Fibroblast of pulmonary artery (primary cell): ENCODE measurements around the gene CAMK2N1.
"Not testable (repeated sequence)": the region's sequence is repeated elsewhere in the genome, so short reads cannot be mapped to it uniquely, and the experiment has no call there.

Experiments used
- DNase-seq: peaks from one replicate; pipeline ENCODE4 v3.0.0-alpha.2; 2010; ENCODE audit warnings: low read depth
- H3K4me3 ChIP-seq: replicated peaks from 2 replicates; pipeline ENCODE4 v1.5.1; 2011; ENCODE audit warnings: low read depth, mild to moderate bottlenecking, control low read depth, low read length, moderate library complexity
- TF ChIP-seq, protein P1 (sequence below): IDR thresholded peaks from 2 replicates; pipeline ENCODE4 v1.5.1; 2011; ENCODE audit warnings: mild to moderate bottlenecking, control low read depth, low read length, inconsistent platforms; ENCODE audit errors: missing control alignments

Gene CAMK2N1

GRCh38 chr1:20526267-20526666, 40.3 kb upstream of the CAMK2N1 start:
- DNase-seq = no peak
- TF ChIP-seq, protein P1, sequence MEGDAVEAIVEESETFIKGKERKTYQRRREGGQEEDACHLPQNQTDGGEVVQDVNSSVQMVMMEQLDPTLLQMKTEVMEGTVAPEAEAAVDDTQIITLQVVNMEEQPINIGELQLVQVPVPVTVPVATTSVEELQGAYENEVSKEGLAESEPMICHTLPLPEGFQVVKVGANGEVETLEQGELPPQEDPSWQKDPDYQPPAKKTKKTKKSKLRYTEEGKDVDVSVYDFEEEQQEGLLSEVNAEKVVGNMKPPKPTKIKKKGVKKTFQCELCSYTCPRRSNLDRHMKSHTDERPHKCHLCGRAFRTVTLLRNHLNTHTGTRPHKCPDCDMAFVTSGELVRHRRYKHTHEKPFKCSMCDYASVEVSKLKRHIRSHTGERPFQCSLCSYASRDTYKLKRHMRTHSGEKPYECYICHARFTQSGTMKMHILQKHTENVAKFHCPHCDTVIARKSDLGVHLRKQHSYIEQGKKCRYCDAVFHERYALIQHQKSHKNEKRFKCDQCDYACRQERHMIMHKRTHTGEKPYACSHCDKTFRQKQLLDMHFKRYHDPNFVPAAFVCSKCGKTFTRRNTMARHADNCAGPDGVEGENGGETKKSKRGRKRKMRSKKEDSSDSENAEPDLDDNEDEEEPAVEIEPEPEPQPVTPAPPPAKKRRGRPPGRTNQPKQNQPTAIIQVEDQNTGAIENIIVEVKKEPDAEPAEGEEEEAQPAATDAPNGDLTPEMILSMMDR = no peak

DNA sequence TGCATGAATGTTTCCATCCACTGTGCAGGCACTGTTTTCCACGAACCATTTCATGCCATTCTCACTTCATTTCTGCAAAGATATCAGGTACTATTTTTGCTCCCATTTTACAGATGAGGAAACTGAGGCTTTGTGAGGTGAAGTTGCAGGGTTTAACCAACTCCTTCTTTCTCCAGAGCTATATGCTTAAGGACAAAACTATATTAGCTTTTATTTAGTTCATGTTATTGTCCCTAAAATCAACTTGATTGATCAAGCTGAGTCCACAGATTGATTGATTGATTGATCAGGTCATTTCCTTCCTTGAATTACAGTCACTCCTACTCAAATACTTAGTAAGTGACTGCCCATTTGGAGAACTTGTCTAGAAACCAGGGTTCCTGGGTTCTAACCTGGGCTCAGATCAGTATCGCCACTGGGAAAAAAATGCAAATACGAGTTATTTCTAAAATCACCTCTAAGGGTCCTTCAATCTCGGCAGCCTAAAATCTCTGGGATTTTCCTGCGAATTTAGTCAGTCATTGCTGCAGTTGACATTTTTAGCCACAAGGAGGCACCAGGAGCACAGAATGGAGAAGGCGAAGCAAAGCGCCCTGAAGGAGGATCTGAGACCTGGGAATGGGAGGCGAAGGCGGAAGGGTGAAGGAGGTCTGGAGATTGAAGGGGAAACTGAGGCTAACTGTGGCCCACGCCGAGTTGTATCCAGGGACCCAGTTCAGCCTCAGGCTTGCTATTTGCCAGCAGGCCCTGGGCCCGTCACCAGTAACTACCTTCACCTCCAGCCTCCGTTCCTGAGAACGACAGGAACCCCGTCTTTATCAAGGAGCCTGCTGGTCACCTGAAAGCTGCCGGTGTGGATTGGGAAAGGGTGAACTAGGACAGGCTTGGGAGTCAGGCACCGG, 36.2 kb upstream of the CAMK2N1 start:
- TF ChIP-seq, protein P1 = peak; percentile 93
- H3K4me3 ChIP-seq = peak overlapping the region; percentile 17
- peak; percentile 85 for DNase-seq

More at GRCh38 chr1:20526267-20526666, 40.3 kb upstream of the CAMK2N1 start:
- no peak overlapping the region for H3K4me3 ChIP-seq

DNA sequence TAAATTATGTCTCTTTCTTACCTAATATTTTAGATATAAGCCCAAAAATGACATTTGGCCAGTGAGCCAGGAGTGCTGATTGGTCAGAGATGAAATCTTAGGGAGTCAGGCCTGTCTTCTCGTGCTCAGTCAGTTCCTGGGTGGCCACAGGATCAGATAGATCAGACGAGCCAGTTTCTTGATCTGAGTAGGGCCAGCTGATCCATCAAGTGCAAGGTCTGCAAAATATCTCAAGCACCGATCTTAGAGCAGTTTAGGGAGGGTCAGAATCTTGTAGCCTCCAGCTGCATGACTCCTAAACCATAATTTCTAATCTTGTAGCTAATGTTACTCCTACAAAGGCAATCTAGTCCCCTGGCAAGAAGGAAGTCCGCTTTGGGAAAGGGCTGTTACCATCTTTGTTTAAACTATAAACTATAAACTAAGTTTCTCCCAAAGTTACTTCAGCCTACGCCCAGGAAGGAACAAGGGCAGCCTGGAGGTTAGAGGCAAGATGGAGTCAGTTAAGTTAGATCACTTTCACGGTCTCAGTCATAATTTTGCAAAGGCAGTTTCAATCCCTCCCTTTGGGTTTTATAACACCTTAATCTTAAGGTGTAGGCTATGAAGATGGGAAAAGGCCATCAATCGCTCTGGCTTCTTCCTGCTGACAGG, 33.7 kb upstream of the CAMK2N1 start:
- DNase-seq, H3K4me3 ChIP-seq: not testable (repeated sequence)

DNA sequence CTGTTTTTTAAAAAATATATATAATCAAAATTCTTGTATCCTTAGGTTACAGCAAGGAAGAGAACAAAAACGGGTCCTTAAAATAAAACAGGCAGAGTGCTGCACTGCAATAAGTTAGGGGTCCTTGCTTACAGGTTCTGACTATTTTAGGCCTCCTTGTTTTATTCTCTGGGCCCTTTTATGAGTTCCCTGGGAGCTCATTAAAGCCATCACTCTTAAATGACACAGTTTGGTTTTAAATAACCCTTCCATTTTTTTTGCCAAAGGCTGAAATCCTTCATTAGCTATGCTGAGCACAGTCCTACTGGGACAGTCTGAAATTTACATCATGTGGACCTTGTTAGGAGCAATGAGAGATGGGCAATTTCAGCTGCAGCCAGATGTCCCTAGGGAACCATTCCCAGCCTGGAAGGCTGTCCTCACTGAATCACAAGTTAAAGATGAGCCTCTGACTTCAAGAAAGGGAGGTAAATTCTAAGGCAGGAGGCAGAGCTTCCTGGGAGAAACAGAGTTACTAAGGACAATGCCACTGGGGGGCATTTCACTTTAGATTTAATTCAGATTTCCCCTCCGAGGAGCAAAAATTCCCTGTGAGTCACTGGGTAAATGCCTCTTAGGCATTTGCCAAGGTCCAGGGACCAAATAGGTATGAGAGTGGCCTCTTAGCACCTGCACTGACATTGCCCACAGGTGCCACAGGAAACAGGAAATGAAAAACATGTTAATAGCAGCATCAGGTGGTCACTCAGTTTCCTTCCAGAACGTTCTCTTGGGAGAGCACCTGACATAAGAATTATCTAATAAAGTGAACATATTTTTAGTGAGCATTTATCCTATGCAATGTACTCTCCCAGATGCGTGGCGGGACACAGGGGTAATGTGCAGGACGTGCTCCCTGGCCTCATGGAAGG, 25.8 kb upstream of the CAMK2N1 start:
- TF ChIP-seq, protein P1 = no peak
- DNase-seq = no peak
- H3K4me3 ChIP-seq = no peak overlapping the region

DNA sequence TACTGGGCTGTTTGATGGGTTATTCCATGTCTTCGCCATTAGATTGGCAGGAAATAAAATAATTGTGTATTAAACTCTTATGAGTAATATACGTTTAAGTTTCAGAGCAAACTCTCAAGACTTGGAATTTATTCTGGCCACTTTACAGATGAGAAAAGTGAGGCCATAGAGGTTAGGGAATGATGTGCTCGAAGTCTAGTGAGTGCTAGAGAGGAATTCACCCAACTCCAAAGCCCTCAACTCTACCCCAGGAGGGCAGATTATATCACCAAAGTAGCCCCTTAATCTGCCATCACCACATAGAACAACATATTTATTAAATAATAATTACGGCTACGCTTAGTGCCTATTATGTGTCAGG, 22.4 kb upstream of the CAMK2N1 start:
- TF ChIP-seq, protein P1 = no peak
- DNase-seq = no peak
- peak overlapping the region; percentile 98 for H3K4me3 ChIP-seq

- peak within 1 kb of the TSS; percentile 98 for H3K4me3 ChIP-seq
- DNase-seq = peak; percentile 93
- TF ChIP-seq, protein P1 = no peak
These were observed 21.8 kb upstream of the CAMK2N1 start, which contains the start of gene MUL1 for GRCh38 chr1:20507564-20508410. MUL1 (minus strand) TSS chr1:20508151; CDS start chr1:20508024, 127 bp downstream.
